ENCODE data around the gene PPARG.

DNA sequence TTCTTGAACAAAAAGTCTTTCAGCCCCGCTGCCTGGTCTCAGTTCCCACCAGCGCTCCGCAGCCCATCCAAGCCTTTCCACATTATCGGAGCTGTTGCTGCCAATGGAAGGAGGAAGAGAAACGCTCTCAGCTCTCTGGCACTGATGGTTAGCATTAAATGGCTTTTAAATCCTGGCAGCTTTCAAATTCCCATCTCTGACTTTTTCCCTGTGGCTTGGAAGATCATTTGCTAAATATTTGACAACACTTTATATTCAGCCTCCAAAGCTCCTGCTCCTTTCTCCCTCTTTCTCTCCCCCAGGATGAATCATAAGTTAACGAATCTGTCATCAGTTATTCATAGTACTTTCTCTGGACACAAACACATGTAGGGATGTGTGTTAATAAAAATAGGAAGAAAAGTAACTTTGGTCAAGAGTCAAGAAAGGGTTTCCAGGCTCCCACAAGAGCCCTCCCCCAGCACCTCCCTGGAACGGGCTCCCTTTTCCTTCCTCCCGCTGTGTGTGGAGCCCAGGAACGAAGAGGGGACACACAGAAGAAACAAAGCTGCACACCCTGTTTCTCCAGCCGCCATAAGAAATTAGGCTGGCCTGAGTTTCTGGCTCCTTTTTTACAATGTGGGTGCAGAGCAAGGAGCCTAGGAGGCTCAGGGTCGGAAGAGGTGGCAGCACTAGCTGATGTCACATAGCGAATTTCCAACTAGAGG, 147.8 kb downstream of the PPARG start:
- TF ChIP-seq CTCF (IDR thresholded peaks at IDR 0.05) (no peak), POLR2AphosphoS5 (IDR thresholded peaks at IDR 0.05) (no peak), EP300 (IDR thresholded peaks at IDR 0.05) (no peak)

Data from suprapubic skin (tissue), 4 donors.